Activated CD8-positive, alpha-beta T cell treated with anti-CD3 and anti-CD28 coated beads for 36 hours (primary cell): ENCODE results near the gene FANCD2. TPM values are rescaled to one million over a fixed set of nuclear protein-coding genes. Genes with fewer than 3 reads are reported as not detected.

Experiments used
- ATAC-seq: fragments of 200-7000 bp; cut with Tn5 transposase; one replicate; pipeline ENCODE4 v1.10.0; 2021; ENCODE audit warnings: mild to moderate bottlenecking, moderate library complexity
- CTCF ChIA-PET: fragments of 350-600 bp; sonication (Branson Sonifier 250); formaldehyde crosslinking; loops from one replicate; lab custom pipeline; 2021; ENCODE audit warnings: antibody characterized with exemption; lab: Charles Lee
- POLR2A ChIA-PET: fragments of 350-600 bp; sonication (Branson Sonifier 250); formaldehyde crosslinking; loops from one replicate; lab custom pipeline; 2021; ENCODE audit warnings: antibody characterized with exemption; lab: Charles Lee
- DNase-seq: peaks from one replicate; pipeline ENCODE4 v3.0.0-alpha.2; 2020
- H3K27ac Mint-ChIP-seq: one replicate; pipeline ENCODE4 v1.8.0; 2021; ENCODE audit warnings: mild to moderate bottlenecking, mixed read lengths
- H3K27me3 Mint-ChIP-seq: one replicate; pipeline ENCODE4 v1.8.0; 2021; ENCODE audit warnings: mixed read lengths
- H3K36me3 Mint-ChIP-seq: one replicate; pipeline ENCODE4 v1.8.0; 2021; ENCODE audit warnings: low read depth, mixed read lengths
- H3K4me1 Mint-ChIP-seq: one replicate; pipeline ENCODE4 v1.8.0; 2021; ENCODE audit warnings: low read depth, mixed read lengths
- H3K4me3 Mint-ChIP-seq: one replicate; pipeline ENCODE4 v1.8.0; 2021; ENCODE audit warnings: mild to moderate bottlenecking, moderate library complexity, mixed read lengths
- H3K9me3 Mint-ChIP-seq: one replicate; pipeline ENCODE4 v1.8.0; 2021; ENCODE audit warnings: mixed read lengths
- intact Hi-C: fragments of 100-400 bp; cut with micrococcal nuclease; formaldehyde crosslinking; loops from one replicate; pipeline ENCODE4 v1.10.0; 2022
- total RNA-seq, 2 experiments: library from RNA; stranded (reverse); gene quantifications; one replicate each; pipeline ENCODE4 v1.2.3, GENCODE V29; 2021
- TF ChIP-seq, protein P1 (sequence below): fragments of 200-600 bp; IDR thresholded peaks from one replicate; pipeline ENCODE4 v1.8.0; 2022; ENCODE audit warnings: antibody characterized with exemption, mild to moderate bottlenecking

The FANCD2 gene
- total RNA-seq, 2 experiments from 2014 or later: 90.3 to 97.9 TPM

DNA sequence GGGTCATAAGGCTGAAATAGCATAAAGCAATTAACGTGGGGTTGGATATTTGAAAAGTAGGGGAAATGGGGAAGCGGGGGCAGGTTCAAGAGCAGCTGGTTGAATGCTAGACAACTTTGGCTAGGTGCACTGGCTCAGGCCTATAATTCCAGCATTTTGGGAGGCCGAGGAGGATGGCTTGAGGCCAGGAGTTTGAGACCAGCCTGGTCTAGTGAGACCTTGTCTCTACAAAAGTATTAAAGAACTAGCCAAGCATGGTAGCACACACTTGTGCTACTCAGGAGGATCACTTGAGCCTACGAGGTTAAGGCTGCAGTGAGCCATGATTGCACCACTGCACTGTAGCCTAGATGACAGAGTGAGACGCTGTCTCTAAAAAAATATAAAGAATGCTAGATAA lies 6.9 kb upstream of the FANCD2 start:
- Mint-ChIP-seq H3K4me3 (no peak overlapping the region), H3K4me1 (peaks cover 9% of the 10 kb centered on the region), H3K9me3 (no peaks in the 10 kb centered on the region), H3K27me3 (no peaks in the 10 kb centered on the region), H3K36me3 (peaks cover 3% of the 10 kb centered on the region), H3K27ac (no peak overlapping the region)
- no peak for DNase-seq
- intact Hi-C loops: no loop called here
- ATAC-seq: no peak
- CTCF ChIA-PET: no interaction called here
- POLR2A ChIA-PET: interaction anchor here (1.2 to 2.4 kb wide), 3 partner anchors 15 to 42 kb away, joined by 3 to 5 read pairs (median 5); no protein-coding TSS in a partner anchor
- TF ChIP-seq, protein P1, sequence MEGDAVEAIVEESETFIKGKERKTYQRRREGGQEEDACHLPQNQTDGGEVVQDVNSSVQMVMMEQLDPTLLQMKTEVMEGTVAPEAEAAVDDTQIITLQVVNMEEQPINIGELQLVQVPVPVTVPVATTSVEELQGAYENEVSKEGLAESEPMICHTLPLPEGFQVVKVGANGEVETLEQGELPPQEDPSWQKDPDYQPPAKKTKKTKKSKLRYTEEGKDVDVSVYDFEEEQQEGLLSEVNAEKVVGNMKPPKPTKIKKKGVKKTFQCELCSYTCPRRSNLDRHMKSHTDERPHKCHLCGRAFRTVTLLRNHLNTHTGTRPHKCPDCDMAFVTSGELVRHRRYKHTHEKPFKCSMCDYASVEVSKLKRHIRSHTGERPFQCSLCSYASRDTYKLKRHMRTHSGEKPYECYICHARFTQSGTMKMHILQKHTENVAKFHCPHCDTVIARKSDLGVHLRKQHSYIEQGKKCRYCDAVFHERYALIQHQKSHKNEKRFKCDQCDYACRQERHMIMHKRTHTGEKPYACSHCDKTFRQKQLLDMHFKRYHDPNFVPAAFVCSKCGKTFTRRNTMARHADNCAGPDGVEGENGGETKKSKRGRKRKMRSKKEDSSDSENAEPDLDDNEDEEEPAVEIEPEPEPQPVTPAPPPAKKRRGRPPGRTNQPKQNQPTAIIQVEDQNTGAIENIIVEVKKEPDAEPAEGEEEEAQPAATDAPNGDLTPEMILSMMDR: no peak

DNA sequence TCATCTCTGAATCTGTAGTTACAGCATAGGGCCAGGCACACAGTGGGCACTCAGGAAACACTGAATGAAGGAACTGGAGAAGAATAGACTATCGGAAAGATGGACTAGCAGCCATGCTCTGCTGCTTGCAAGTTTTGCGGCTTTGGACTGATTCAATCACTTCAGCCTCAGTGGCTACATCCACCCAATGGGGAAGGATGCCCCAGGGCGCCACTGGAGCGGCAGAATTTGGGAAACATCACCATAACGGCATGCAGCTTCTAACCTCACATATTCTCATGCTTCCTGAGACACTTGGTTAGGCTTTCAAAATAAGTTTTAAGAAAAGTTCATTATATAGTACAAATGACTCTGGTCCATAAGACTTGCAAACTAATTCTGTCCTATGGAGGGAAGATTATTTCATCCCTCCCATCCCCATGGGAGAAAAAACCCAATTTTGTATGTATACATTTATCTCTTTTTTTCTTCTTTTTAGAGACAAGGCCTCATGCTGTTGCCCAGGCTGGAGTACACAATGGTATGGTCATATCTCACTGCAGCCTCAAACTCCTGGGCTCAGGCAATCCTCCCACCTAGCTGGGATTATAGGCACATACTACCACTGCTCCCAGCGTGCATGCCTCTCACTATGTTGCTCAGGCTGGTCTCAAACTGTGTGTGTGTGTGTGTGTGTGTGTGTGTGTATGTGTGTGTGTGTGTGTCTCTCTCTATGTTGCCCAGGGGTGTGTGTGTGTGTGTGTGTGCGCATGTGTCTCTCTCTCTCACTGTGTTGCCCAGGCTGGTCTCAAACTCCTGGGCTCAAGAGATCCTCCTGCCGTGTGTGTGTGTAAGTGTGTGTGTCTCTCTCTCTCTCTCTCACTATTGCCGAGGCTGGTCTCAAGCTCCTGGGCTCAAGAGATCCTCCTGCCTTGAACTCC lies 4.1 kb upstream of the FANCD2 start:
- ChIA-PET CTCF (no interaction called here), POLR2A (no interaction called here)
- Mint-ChIP-seq H3K4me3 (no peak overlapping the region), H3K4me1 (peaks cover 18% of the 10 kb centered on the region), H3K27ac (no peak overlapping the region), H3K27me3 (no peaks in the 10 kb centered on the region), H3K36me3 (peaks cover 6% of the 10 kb centered on the region), H3K9me3 (no peaks in the 10 kb centered on the region)
- ATAC-seq (no peak), DNase-seq (no peak)
- intact Hi-C loops: no loop called here
- TF ChIP-seq, protein P1: no peak

DNA sequence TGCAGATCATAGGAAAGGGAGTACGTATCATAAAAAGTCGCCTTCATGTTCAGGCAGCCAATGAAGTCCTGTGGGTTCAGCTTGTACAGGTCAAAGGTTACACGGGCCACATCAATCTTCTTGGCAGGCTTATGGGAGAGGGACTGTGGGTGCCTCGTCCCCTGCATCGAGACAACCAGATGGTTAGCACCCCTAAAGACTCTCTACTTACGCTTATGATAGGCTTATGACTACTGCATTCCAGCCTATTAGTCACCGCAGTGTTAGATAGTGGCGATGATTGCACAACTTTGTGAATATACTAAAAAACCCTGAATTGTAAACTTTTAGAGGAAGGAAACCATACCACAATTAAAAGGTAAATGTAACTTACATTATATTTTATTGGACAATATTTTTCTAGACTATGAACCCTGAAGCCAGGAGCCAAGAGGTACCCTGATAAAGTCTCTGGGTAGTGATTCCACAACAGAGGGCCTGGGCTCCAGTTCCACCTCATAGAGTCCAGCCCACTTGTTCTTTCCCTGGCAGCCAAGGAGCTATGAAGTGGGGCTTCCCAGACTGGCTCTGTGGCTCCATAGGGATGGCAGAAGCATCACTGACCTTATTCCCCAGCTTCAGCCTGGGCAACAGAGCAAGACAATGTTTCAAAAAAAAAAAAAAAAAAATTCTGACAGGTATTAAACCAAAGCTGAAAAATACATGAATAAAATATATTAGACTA lies 2.5 kb upstream of the FANCD2 start:
- Mint-ChIP-seq H3K36me3 (peaks cover 17% of the 10 kb centered on the region), H3K9me3 (no peaks in the 10 kb centered on the region), H3K4me1 (peaks cover 19% of the 10 kb centered on the region), H3K4me3 (no peak overlapping the region), H3K27me3 (no peaks in the 10 kb centered on the region), H3K27ac (no peak overlapping the region)
- intact Hi-C loops: no loop called here
- POLR2A ChIA-PET: no interaction called here
- TF ChIP-seq, protein P1: no peak
- no peak for ATAC-seq
- CTCF ChIA-PET: interaction anchor here (1.1 kb wide), 1 partner anchor 279 kb away, joined by 3 read pairs; no protein-coding TSS in a partner anchor
- no peak for DNase-seq

GRCh38 chr3:10025205-10026083 lies 793 bp upstream of the FANCD2 start:
- Mint-ChIP-seq H3K9me3 (no peaks in the 10 kb centered on the region), H3K27ac (peak overlapping the region; percentile 99), H3K36me3 (peaks cover 28% of the 10 kb centered on the region), H3K4me3 (peak overlapping the region; percentile 90), H3K4me1 (peaks cover 19% of the 10 kb centered on the region), H3K27me3 (no peaks in the 10 kb centered on the region)
- TF ChIP-seq, protein P1: no peak
- intact Hi-C loops: no loop called here
- ChIA-PET CTCF (interaction anchor here (1.1 to 1.3 kb wide), 2 partner anchors 79 to 92 kb away, joined by 3 to 6 read pairs; partner anchors contain the start of gene CRELD1), POLR2A (interaction anchor here (0.8 to 1.5 kb wide), 7 partner anchors 7 to 265 kb away, joined by 3 to 5 read pairs (median 3); no protein-coding TSS in a partner anchor)
- DNase-seq: no peak
- ATAC-seq: no peak
